ENCODE data around the gene CPED1.
A peak's percentile ranks its signal among the peaks of the same experiment; 100 is the strongest.
"Not testable (repeated sequence)": the region's sequence is repeated elsewhere in the genome, so short reads cannot be mapped to it uniquely, and the experiment has no call there.

Gene CPED1

GRCh38 chr7:121071132-121071531 is 82.6 kb downstream of the CPED1 start:
- Histone ChIP-seq H3K4me3 (ENCODE audit: low read length) (no peak overlapping the region), H3K4me2 (ENCODE audit: low read length) (no peak overlapping the region), H3K9me3 (replicated peaks; ENCODE audit: low read length) (no peaks in the 10 kb centered on the region), H3K9ac (ENCODE audit: low read depth, low read length) (no peak overlapping the region), H3K4me1 (ENCODE audit: control insufficient read depth, insufficient read depth, low read length) (peaks cover 15% of the 10 kb centered on the region), H3K36me3 (ENCODE audit: insufficient read depth, low read length) (no peaks in the 10 kb centered on the region), H3K27me3 (ENCODE audit: control insufficient read depth, insufficient read depth, low read length) (no peaks in the 10 kb centered on the region)

- H3K9ac ChIP-seq (ENCODE audit: low read depth, low read length): no peak overlapping the region
- no peak overlapping the region for H3K4me2 ChIP-seq (ENCODE audit: low read length)
- no peaks in the 10 kb centered on the region for H3K9me3 ChIP-seq (replicated peaks; ENCODE audit: low read length)
- no peak overlapping the region for H3K4me3 ChIP-seq (ENCODE audit: low read length)
- peaks cover 20% of the 10 kb centered on the region for H3K4me1 ChIP-seq (ENCODE audit: control insufficient read depth, insufficient read depth, low read length)
- H3K36me3 ChIP-seq (ENCODE audit: insufficient read depth, low read length): no peaks in the 10 kb centered on the region
- H3K27me3 ChIP-seq (ENCODE audit: control insufficient read depth, insufficient read depth, low read length): no peaks in the 10 kb centered on the region
These were observed 83.2 kb downstream of the CPED1 start for GRCh38 chr7:121071662-121072061.

DNA sequence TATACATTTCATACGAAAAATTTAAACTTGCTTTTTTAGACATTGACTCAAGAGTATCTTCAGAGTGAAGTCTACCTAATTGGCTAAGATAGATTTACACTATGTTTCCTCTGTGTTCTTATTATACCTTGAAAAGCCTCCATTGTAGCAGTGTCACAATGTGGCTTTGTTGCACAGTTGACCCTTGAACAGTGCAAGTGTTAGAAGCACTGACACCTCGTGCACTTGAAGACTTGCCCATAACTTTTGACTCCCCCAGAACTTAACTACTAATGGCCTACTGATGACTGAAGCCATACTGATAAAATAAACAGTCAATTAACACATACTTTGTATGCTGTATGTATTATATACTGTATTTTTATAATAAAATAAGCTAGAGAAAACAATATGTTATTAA is 84.3 kb downstream of the CPED1 start:
- Histone ChIP-seq H3K4me2 (ENCODE audit: low read length) (no peak overlapping the region), H3K4me3 (ENCODE audit: low read length) (no peak overlapping the region), H3K9ac (ENCODE audit: low read depth, low read length) (no peak overlapping the region), H3K4me1 (ENCODE audit: control insufficient read depth, insufficient read depth, low read length) (peaks cover 28% of the 10 kb centered on the region), H3K27me3 (ENCODE audit: control insufficient read depth, insufficient read depth, low read length) (no peaks in the 10 kb centered on the region), H3K36me3 (ENCODE audit: insufficient read depth, low read length) (no peaks in the 10 kb centered on the region), H3K9me3 (replicated peaks; ENCODE audit: low read length) (no peaks in the 10 kb centered on the region)

DNA sequence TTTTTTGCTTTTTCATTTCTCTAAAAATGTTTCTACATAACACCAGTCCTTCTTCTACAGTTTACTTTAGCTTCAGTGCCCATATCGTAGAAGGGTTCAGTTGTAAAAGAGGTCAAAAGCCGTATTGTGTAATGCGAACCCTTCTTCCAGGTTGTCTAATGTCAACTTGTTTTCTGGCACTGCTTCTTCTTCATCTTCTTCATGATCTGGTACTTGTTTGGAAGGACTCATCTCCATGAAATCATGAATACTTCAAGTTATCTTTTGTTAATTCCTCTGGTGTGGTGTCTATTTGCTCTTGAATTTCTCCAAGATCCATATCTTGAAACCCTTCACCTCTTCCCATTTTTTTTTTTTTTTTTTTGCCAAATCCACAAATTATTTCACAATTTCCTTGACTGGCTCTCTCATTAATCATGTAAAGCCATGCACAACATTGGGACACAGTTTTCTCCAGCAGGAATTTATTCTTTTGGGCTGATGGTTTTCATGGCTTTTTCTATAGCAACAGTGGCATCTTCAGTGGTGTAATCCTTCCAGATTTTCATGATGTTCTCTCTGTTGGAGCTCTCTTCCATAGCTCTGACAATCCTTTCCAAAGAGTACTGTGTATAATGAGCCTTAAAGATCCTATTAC is 85.1 kb downstream of the CPED1 start:
- Histone ChIP-seq H3K9ac (ENCODE audit: low read depth, low read length) (no peak overlapping the region), H3K36me3 (ENCODE audit: insufficient read depth, low read length) (no peaks in the 10 kb centered on the region), H3K27me3 (ENCODE audit: control insufficient read depth, insufficient read depth, low read length) (no peaks in the 10 kb centered on the region), H3K9me3 (replicated peaks; ENCODE audit: low read length) (no peaks in the 10 kb centered on the region), H3K4me3 (ENCODE audit: low read length) (no peak overlapping the region), H3K4me1 (ENCODE audit: control insufficient read depth, insufficient read depth, low read length) (peaks cover 28% of the 10 kb centered on the region), H3K4me2 (ENCODE audit: low read length) (no peak overlapping the region)

GRCh38 chr7:121075424-121075841 is 86.9 kb downstream of the CPED1 start:
- H3K4me2 ChIP-seq (ENCODE audit: low read length); H3K36me3 ChIP-seq (ENCODE audit: insufficient read depth, low read length); H3K9ac ChIP-seq (ENCODE audit: low read depth, low read length): not testable (repeated sequence)

GRCh38 chr7:121075952-121076349 is 87.4 kb downstream of the CPED1 start:
- Histone ChIP-seq H3K4me3 (ENCODE audit: low read length) (no peak overlapping the region), H3K4me1 (ENCODE audit: control insufficient read depth, insufficient read depth, low read length) (peaks cover 27% of the 10 kb centered on the region), H3K36me3 (ENCODE audit: insufficient read depth, low read length) (no peaks in the 10 kb centered on the region), H3K9me3 (replicated peaks; ENCODE audit: low read length) (no peaks in the 10 kb centered on the region), H3K9ac (ENCODE audit: low read depth, low read length) (no peak overlapping the region), H3K4me2 (ENCODE audit: low read length) (peak overlapping the region; percentile 49), H3K27me3 (ENCODE audit: control insufficient read depth, insufficient read depth, low read length) (no peaks in the 10 kb centered on the region)

More at GRCh38 chr7:121075424-121075841, 86.9 kb downstream of the CPED1 start:
- H3K4me3 ChIP-seq (ENCODE audit: low read length); H3K9me3 ChIP-seq (replicated peaks; ENCODE audit: low read length); H3K27me3 ChIP-seq (ENCODE audit: control insufficient read depth, insufficient read depth, low read length): not testable (repeated sequence)
- peaks cover 25% of the 10 kb centered on the region for H3K4me1 ChIP-seq (ENCODE audit: control insufficient read depth, insufficient read depth, low read length)

- Histone ChIP-seq H3K9ac (ENCODE audit: low read depth, low read length) (peak overlapping the region; percentile 32), H3K27me3 (ENCODE audit: control insufficient read depth, insufficient read depth, low read length) (no peaks in the 10 kb centered on the region), H3K4me2 (ENCODE audit: low read length) (peak overlapping the region; percentile 49), H3K9me3 (replicated peaks; ENCODE audit: low read length) (no peaks in the 10 kb centered on the region), H3K4me3 (ENCODE audit: low read length) (peak overlapping the region; percentile 36), H3K36me3 (ENCODE audit: insufficient read depth, low read length) (no peaks in the 10 kb centered on the region), H3K4me1 (ENCODE audit: control insufficient read depth, insufficient read depth, low read length) (peaks cover 33% of the 10 kb centered on the region)
These were observed 88.0 kb downstream of the CPED1 start for GRCh38 chr7:121076350-121077164.

- Histone ChIP-seq H3K4me2 (ENCODE audit: low read length) (peak overlapping the region; percentile 49), H3K9ac (ENCODE audit: low read depth, low read length) (peak overlapping the region; percentile 32), H3K36me3 (ENCODE audit: insufficient read depth, low read length) (no peaks in the 10 kb centered on the region), H3K4me1 (ENCODE audit: control insufficient read depth, insufficient read depth, low read length) (peaks cover 39% of the 10 kb centered on the region), H3K9me3 (replicated peaks; ENCODE audit: low read length) (no peaks in the 10 kb centered on the region), H3K4me3 (ENCODE audit: low read length) (peak overlapping the region; percentile 36), H3K27me3 (ENCODE audit: control insufficient read depth, insufficient read depth, low read length) (no peaks in the 10 kb centered on the region)
These were observed 88.7 kb downstream of the CPED1 start for GRCh38 chr7:121077165-121077630.

DNA sequence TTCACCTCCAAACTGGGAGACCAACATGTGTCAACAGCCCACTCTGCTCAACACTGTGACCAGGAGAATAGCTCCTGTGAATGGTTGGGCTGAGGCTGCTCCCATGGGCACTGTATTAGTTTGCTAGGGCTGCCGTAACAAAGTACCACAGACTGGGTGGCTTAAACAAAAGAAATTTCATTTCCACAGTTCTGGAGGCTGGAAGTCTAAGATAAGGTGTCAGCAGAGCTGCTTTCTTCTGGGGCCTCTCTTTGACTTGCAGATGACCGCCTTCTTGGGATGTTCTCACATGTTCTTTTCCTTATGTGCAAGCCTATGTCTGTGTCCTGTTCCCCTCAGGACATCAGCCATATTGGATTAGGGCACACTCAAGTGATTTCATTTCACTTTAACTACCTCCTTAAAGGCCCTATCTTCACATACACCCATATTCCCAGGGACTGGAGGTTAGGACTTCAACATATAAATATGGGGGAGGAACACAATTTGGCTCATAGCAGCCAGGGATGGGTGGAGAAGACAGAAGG is 90.3 kb downstream of the CPED1 start:
- Histone ChIP-seq H3K4me2 (ENCODE audit: low read length) (no peak overlapping the region), H3K9ac (ENCODE audit: low read depth, low read length) (no peak overlapping the region), H3K4me3 (ENCODE audit: low read length) (no peak overlapping the region), H3K36me3 (ENCODE audit: insufficient read depth, low read length) (no peaks in the 10 kb centered on the region), H3K9me3 (replicated peaks; ENCODE audit: low read length) (no peaks in the 10 kb centered on the region), H3K27me3 (ENCODE audit: control insufficient read depth, insufficient read depth, low read length) (no peaks in the 10 kb centered on the region), H3K4me1 (ENCODE audit: control insufficient read depth, insufficient read depth, low read length) (peaks cover 55% of the 10 kb centered on the region)

GRCh38 chr7:121079425-121080169 is 91.1 kb downstream of the CPED1 start:
- Histone ChIP-seq H3K4me2 (ENCODE audit: low read length) (no peak overlapping the region), H3K9ac (ENCODE audit: low read depth, low read length) (no peak overlapping the region), H3K36me3 (ENCODE audit: insufficient read depth, low read length) (no peaks in the 10 kb centered on the region), H3K27me3 (ENCODE audit: control insufficient read depth, insufficient read depth, low read length) (no peaks in the 10 kb centered on the region), H3K9me3 (replicated peaks; ENCODE audit: low read length) (no peaks in the 10 kb centered on the region), H3K4me3 (ENCODE audit: low read length) (no peak overlapping the region), H3K4me1 (ENCODE audit: control insufficient read depth, insufficient read depth, low read length) (peaks cover 63% of the 10 kb centered on the region)

GRCh38 chr7:121080257-121080912 is 91.9 kb downstream of the CPED1 start:
- Histone ChIP-seq H3K36me3 (ENCODE audit: insufficient read depth, low read length) (no peaks in the 10 kb centered on the region), H3K4me2 (ENCODE audit: low read length) (no peak overlapping the region), H3K4me1 (ENCODE audit: control insufficient read depth, insufficient read depth, low read length) (peaks cover 68% of the 10 kb centered on the region), H3K27me3 (ENCODE audit: control insufficient read depth, insufficient read depth, low read length) (no peaks in the 10 kb centered on the region), H3K9ac (ENCODE audit: low read depth, low read length) (no peak overlapping the region), H3K9me3 (replicated peaks; ENCODE audit: low read length) (no peaks in the 10 kb centered on the region), H3K4me3 (ENCODE audit: low read length) (no peak overlapping the region)

All from skeletal muscle satellite cell (primary cell).